ENCODE data around the gene C14orf119. TPM values are rescaled to one million over a fixed set of nuclear protein-coding genes. Genes with fewer than 3 reads are reported as not detected.

Gene C14orf119
- 48.5 and 52.5 TPM in 2 replicates for total RNA-seq

- DNase-seq (ENCODE audit: low read depth, low spot score): peak; percentile 97
Observed at GRCh38 chr14:23095196-23096108, at the start of gene C14orf119. Gene C14orf119, plus strand, starts transcription at chr14:23095505. Its CDS starts 2,154 bp downstream, at chr14:23097659.

- DNase-seq (ENCODE audit: low read depth, low spot score): peak; percentile 41
Observed at GRCh38 chr14:23047034-23047634, 48.2 kb upstream of the C14orf119 start.

- no peak for DNase-seq (ENCODE audit: low read depth, low spot score)
Observed at GRCh38 chr14:23047751-23048693, 47.3 kb upstream of the C14orf119 start.

GRCh38 chr14:23049011-23049410 is 46.3 kb upstream of the C14orf119 start:
- no peak for DNase-seq (ENCODE audit: low read depth, low spot score)

- DNase-seq (ENCODE audit: low read depth, low spot score): no peak
Observed at GRCh38 chr14:23051141-23052057, 43.9 kb upstream of the C14orf119 start.

GRCh38 chr14:23052182-23052623 is 43.1 kb upstream of the C14orf119 start:
- DNase-seq (ENCODE audit: low read depth, low spot score): no peak

- DNase-seq (ENCODE audit: low read depth, low spot score): no peak
Observed at GRCh38 chr14:23052671-23053070, 42.6 kb upstream of the C14orf119 start.

- DNase-seq (ENCODE audit: low read depth, low spot score): no peak
Observed at GRCh38 chr14:23053426-23053825, 41.9 kb upstream of the C14orf119 start.

- DNase-seq (ENCODE audit: low read depth, low spot score): no peak
Observed at GRCh38 chr14:23054000-23054811, 41.1 kb upstream of the C14orf119 start.

GRCh38 chr14:23055147-23055550 is 40.2 kb upstream of the C14orf119 start:
- DNase-seq (ENCODE audit: low read depth, low spot score): no peak

GRCh38 chr14:23055621-23056144 is 39.6 kb upstream of the C14orf119 start:
- no peak for DNase-seq (ENCODE audit: low read depth, low spot score)

- no peak for DNase-seq (ENCODE audit: low read depth, low spot score)
Observed at GRCh38 chr14:23056145-23056955, 39.0 kb upstream of the C14orf119 start.

GRCh38 chr14:23056956-23057756 is 38.1 kb upstream of the C14orf119 start, which contains the start of gene CDH24:
Gene CDH24, minus strand, starts transcription at chr14:23057520. Its CDS starts 1,787 bp downstream, at chr14:23055733.
- DNase-seq (ENCODE audit: low read depth, low spot score): no peak

- peak; percentile 55 for DNase-seq (ENCODE audit: low read depth, low spot score)
Observed at GRCh38 chr14:23057757-23058653, 37.3 kb upstream of the C14orf119 start.

- no peak for DNase-seq (ENCODE audit: low read depth, low spot score)
Observed at GRCh38 chr14:23058654-23059504, 36.4 kb upstream of the C14orf119 start.
